ENCODE results near the gene FARSA. TPM values are rescaled to one million over a fixed set of nuclear protein-coding genes. Genes with fewer than 3 reads are reported as not detected.

Gene FARSA
- total RNA-seq, 2 experiments from 2014 or later, result 85.7 to 90.6 TPM

- H3K4me3 Mint-ChIP-seq, result peak within 1 kb of the TSS; percentile 79
- DNase-seq, result peak; percentile 95
- H3K36me3 Mint-ChIP-seq (ENCODE audit: low read depth), result peaks cover 22% of the 10 kb centered on the region
- ChIA-PET CTCF (interaction anchor here (0.6 to 1.9 kb wide), 12 partner anchors 9 to 392 kb away, joined by 3 to 8 read pairs (median 4); partner anchors contain the start of gene GCDH), POLR2A (interaction anchor here (0.5 kb wide), 1 partner anchor 9 kb away, joined by 3 read pairs; no protein-coding TSS in a partner anchor)
- peaks cover 1% of the 10 kb centered on the region for H3K27me3 Mint-ChIP-seq
- peaks cover 33% of the 10 kb centered on the region for H3K4me1 Mint-ChIP-seq
- H3K9me3 Mint-ChIP-seq, result peaks cover 9% of the 10 kb centered on the region
- peak within 1 kb of the TSS; percentile 90 for H3K27ac Mint-ChIP-seq
These were observed 52.2 kb downstream of the FARSA start, which contains the start of gene DNASE2 for GRCh38 chr19:12881172-12881808. Gene DNASE2 (minus strand): TSS chr19:12881449. CDS start chr19:12881375, 74 bp downstream.

DNA sequence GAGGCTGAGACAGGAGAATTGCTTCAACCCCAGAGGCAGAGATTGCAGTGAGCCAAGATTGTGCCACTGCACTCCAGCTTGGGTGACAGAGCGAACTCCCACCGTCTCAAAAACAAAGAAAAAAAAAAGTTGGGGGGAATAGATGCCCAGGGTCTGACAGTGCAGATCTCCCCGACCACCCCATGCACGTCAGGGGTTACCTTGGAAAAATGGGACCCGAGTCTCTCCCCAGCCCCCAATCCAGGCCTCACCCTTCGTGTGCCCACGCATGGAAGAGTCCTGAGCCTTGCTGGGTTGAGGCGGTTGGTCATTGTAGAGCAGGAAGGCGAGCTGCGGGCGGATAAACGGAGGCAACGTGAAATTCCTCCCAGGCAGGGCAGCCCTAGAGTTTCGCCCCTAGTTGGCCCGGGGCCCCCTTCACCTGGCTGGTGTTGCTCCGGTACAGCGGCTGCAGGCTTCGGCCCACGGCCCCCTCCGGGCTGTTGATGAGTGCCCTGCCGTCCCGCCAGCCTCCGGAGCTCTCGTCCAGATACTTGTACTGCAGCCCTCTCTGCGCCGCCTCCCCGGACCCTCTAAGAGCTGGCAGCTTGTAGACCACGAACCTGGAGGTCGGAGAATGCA, 52.9 kb downstream of the FARSA start:
- Mint-ChIP-seq H3K27me3 (no peaks in the 10 kb centered on the region), H3K9me3 (peaks cover 9% of the 10 kb centered on the region), H3K36me3 (ENCODE audit: low read depth) (peaks cover 22% of the 10 kb centered on the region), H3K27ac (peak overlapping the region; percentile 90), H3K4me3 (peak overlapping the region; percentile 79), H3K4me1 (peaks cover 31% of the 10 kb centered on the region)
- ChIA-PET POLR2A (no interaction called here), CTCF (interaction anchor here (0.6 to 1.9 kb wide), 10 partner anchors 10 to 149 kb away, joined by 3 to 8 read pairs (median 4); partner anchors contain the start of gene GCDH)
- DNase-seq, result no peak

DNA sequence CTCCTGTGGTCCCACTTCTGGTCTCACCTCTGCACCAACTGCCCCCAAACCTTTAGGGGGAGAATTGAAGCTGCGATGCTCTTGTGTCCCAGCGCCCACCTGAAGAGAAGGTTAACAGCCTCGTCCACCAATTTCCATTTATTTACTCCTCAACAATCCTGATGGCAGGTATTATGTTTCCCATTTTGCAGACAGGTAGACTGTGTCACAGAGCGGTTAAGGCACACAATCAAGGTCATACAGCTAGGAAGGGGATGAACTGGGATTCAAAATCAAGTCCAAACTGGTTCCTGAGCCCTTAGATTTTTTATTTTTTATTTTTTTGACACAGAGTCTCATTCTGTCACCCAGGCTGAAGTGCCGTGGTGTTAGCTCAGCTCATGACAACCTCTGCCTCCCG, 58.4 kb downstream of the FARSA start:
- Mint-ChIP-seq H3K4me1 (peaks cover 11% of the 10 kb centered on the region), H3K4me3 (no peak overlapping the region), H3K27me3 (no peaks in the 10 kb centered on the region), H3K9me3 (peaks cover 5% of the 10 kb centered on the region), H3K27ac (no peak overlapping the region), H3K36me3 (ENCODE audit: low read depth) (peaks cover 37% of the 10 kb centered on the region)
- ChIA-PET CTCF (interaction anchor here (1.9 kb wide), 1 partner anchor 90 kb away, joined by 5 read pairs; no protein-coding TSS in a partner anchor), POLR2A (no interaction called here)
- DNase-seq, result no peak

DNA sequence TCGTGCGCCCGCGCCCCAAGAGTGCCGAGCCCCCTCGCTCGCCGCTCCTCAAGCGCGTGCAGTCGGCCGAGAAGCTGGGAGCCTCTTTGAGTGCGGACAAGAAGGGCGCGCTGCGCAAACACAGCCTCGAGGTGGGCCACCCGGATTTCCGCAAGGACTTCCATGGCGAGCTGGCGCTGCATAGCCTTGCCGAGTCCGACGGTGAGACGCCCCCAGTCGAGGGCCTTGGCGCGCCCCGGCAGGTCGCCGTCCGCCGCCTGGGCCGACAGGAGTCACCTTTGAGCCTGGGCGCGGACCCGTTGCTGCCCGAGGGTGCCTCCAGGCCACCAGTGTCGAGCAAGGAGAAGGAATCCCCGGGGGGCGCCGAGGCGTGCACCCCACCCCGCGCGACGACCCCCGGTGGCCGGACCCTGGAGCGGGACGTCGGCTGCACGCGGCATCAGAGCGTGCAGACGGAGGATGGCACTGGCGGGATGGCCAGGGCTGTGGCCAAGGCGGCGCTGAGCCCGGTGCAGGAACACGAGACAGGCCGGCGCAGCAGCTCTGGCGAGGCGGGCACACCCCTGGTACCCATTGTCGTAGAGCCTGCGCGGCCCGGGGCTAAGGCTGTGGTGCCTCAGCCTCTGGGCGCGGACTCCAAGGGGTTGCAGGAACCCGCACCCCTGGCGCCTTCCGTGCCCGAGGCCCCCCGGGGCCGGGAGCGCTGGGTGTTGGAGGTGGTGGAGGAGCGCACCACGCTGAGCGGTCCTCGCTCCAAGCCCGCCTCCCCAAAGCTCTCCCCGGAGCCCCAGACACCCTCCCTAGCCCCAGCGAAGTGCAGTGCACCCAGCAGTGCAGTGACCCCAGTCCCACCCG, 59.4 kb downstream of the FARSA start:
- CTCF ChIA-PET, result interaction anchor here (1.0 to 2.7 kb wide), 3 partner anchors 11 to 91 kb away, joined by 3 to 16 read pairs (median 3); no protein-coding TSS in a partner anchor
- peaks cover 37% of the 10 kb centered on the region for H3K36me3 Mint-ChIP-seq (ENCODE audit: low read depth)
- H3K9me3 Mint-ChIP-seq, result peaks cover 5% of the 10 kb centered on the region
- no peak for DNase-seq
- H3K27me3 Mint-ChIP-seq, result no peaks in the 10 kb centered on the region
- H3K27ac Mint-ChIP-seq, result no peak overlapping the region
- POLR2A ChIA-PET, result no interaction called here
- no peak overlapping the region for H3K4me3 Mint-ChIP-seq
- peaks cover 6% of the 10 kb centered on the region for H3K4me1 Mint-ChIP-seq

DNA sequence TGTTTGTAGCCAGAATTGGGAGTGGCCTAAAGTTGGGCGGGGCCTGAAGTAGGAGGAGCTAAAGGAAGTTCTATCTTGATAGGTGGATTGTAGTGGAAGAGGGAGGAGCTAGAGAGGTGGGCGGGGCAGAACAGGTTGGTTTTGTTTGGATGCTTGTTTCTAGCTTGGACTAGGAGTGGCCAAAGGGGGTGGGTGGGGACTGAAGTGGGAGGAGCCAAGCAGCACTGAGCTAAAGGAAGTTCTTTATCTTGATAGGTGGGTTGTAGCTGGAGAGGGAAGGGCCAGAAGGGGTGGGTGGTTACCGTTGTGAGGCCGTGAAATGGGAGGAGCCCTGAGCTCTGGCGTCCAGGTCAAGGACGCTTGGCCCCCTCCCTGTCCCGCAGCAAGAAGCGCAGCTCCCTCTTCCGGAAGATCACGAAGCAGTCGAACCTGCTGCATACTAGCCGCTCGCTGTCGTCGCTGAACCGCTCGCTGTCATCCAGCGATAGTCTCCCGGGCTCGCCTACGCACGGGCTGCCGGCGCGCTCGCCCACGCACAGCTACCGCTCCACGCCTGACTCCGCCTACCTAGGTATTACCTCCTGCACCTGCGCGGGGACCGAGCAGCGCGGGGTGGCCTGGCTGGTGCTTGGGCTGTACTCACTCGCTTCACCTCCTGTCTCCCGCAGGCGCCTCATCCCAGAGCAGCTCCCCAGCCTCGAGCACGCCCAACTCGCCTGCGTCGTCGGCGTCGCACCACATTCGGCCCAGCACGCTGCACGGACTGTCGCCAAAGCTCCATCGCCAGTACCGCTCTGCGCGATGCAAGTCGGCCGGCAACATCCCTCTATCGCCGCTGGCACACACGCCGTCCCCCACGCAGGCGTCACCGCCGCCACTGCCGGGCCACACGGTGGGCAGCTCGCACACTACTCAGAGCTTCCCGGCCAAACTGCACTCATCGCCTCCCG, 60.3 kb downstream of the FARSA start:
- ChIA-PET CTCF (interaction anchor here (0.6 to 2.7 kb wide), 9 partner anchors 9 to 107 kb away, joined by 3 to 16 read pairs (median 3); partner anchors contain the start of genes CALR and GCDH), POLR2A (interaction anchor here (0.6 kb wide), 1 partner anchor 9 kb away, joined by 3 read pairs; no protein-coding TSS in a partner anchor)
- H3K4me1 Mint-ChIP-seq, result peaks cover 8% of the 10 kb centered on the region
- H3K27me3 Mint-ChIP-seq, result no peaks in the 10 kb centered on the region
- peak overlapping the region; percentile 44 for H3K4me3 Mint-ChIP-seq
- H3K27ac Mint-ChIP-seq, result peak overlapping the region; percentile 10
- peak; percentile 73 for DNase-seq
- peaks cover 32% of the 10 kb centered on the region for H3K36me3 Mint-ChIP-seq (ENCODE audit: low read depth)
- H3K9me3 Mint-ChIP-seq, result peaks cover 5% of the 10 kb centered on the region

Small RNA genes within 50 kb of the gene (microRNA-seq; reads per million reads assigned to microRNA genes)
- gene MIR5695 (ENCODE audit: borderline microRNAs expressed, borderline replicate concordance) (0.84 reads per million), gene MIR6515 (ENCODE audit: borderline microRNAs expressed, borderline replicate concordance) (1.5 reads per million)

Other genes starting within 250 kb of the FARSA start
- not detected for gene GNG14, start 245.7 kb downstream of the FARSA start, total RNA-seq
- gene FBXW9, start 237.1 kb downstream of the FARSA start, total RNA-seq, result 1 to 10 TPM; 5.3 to 5.9 TPM
- gene TNPO2, start 209.8 kb downstream of the FARSA start, total RNA-seq, result 10 to 100 TPM; 80.5 to 90.7 TPM
- gene TRIR, start 199.0 kb downstream of the FARSA start, total RNA-seq, result 100 to 1,000 TPM; 222 to 226 TPM
- gene GET3, start 196.2 kb downstream of the FARSA start, total RNA-seq, result 10 to 100 TPM; 67.2 to 68.3 TPM
- gene BEST2, start 181.9 kb downstream of the FARSA start, total RNA-seq, result not detected
- 10 to 100 TPM; 13.9 to 14.0 TPM for gene HOOK2, start 158.2 kb downstream of the FARSA start, total RNA-seq
- gene JUNB, start 142.2 kb downstream of the FARSA start, total RNA-seq, result 10 to 100 TPM; 66.7 to 78.4 TPM
- 100 to 1,000 TPM; 274 to 288 TPM for gene PRDX2, start 131.9 kb downstream of the FARSA start, total RNA-seq
- gene THSD8, start 131.6 kb downstream of the FARSA start, total RNA-seq, result 10 to 100 TPM; 27.0 to 31.1 TPM
- gene RNASEH2A, start 127.1 kb downstream of the FARSA start, total RNA-seq, result 10 to 100 TPM; 34.9 to 39.3 TPM
- gene RTBDN, start 99.1 kb downstream of the FARSA start, total RNA-seq, result not detected
- gene MAST1, start 95.2 kb downstream of the FARSA start, total RNA-seq, result under 1 TPM; 0.35 to 0.67 TPM
- 10 to 100 TPM; 28.8 to 30.0 TPM for gene DNASE2, start 52.3 kb downstream of the FARSA start, total RNA-seq
- gene KLF1, start 46.5 kb downstream of the FARSA start, total RNA-seq, result under 1 TPM in 1 of 2 experiments, not detected in 1; 0.20 TPM
- gene GCDH, start 42.6 kb downstream of the FARSA start, total RNA-seq, result 10 to 100 TPM; 35.4 to 41.7 TPM
- gene SYCE2, start 14.4 kb downstream of the FARSA start, total RNA-seq, result 1 to 10 TPM; 3.2 to 4.5 TPM
- gene CALR, start 4.9 kb upstream of the FARSA start, total RNA-seq, result 100 to 1,000 TPM; 726 to 779 TPM
- 100 to 1,000 TPM; 120 to 131 TPM for gene RAD23A, start 12.2 kb upstream of the FARSA start, total RNA-seq
- gene GADD45GIP1, start 23.5 kb upstream of the FARSA start, total RNA-seq, result 10 to 100 TPM; 14.9 to 16.5 TPM
- under 1 TPM; 0.15 to 0.20 TPM for gene DAND5, start 35.9 kb upstream of the FARSA start, total RNA-seq
- 1 to 10 TPM; 1.2 to 1.5 TPM for gene NFIX, start 61.8 kb upstream of the FARSA start, total RNA-seq
- 1 to 10 TPM; 2.3 to 2.5 TPM for gene LYL1, start 169.1 kb upstream of the FARSA start, total RNA-seq
- 10 to 100 TPM; 44.7 to 58.3 TPM for gene TRMT1, start 183.0 kb upstream of the FARSA start, total RNA-seq
- gene NACC1, start 184.6 kb upstream of the FARSA start, total RNA-seq, result 10 to 100 TPM; 57.8 to 63.8 TPM
- 10 to 100 TPM; 62.3 to 65.0 TPM for gene STX10, start 216.7 kb upstream of the FARSA start, total RNA-seq
- gene IER2, start 216.7 kb upstream of the FARSA start, total RNA-seq, result 100 to 1,000 TPM; 167 to 188 TPM